Common myeloid progenitor, CD34-positive (primary cell): ENCODE measurements around the gene SHCBP1.

ENCODE experiments used
- CTCF ChIA-PET: fragments of 350-600 bp; sonication (Branson Sonifier 250); formaldehyde crosslinking; loops from one replicate; lab custom pipeline; 2021; ENCODE audit warnings: antibody characterized with exemption; lab: Charles Lee
- POLR2A ChIA-PET: fragments of 350-600 bp; sonication (Branson Sonifier 250); formaldehyde crosslinking; loops from one replicate; lab custom pipeline; 2021; ENCODE audit warnings: antibody characterized with exemption; lab: Charles Lee
- DNase-seq, 3 donors: peaks; one replicate each; pipeline versions ENCODE4 v3.0.0 to v3.0.0-alpha.2; 2013
- H3K27ac ChIP-seq, 2 experiments: 1 replicate in 1 of 2; 2 replicates in 1 of 2; pipeline ENCODE4 v1.7.0; 2013; ENCODE audit warnings: inconsistent platforms in 2 of 2, low read length in 2 of 2, mild to moderate bottlenecking in 2 of 2, low read depth in 1 of 2, moderate library complexity in 1 of 2; ENCODE audit not compliant: severe bottlenecking in 2 of 2, insufficient read depth in 1 of 2, poor library complexity in 1 of 2
- H3K27me3 ChIP-seq, 5 experiments: replicated peaks in 2 of 5; 1 replicate in 3 of 5; 2 replicates in 2 of 5; pipeline versions ENCODE4 v1.6.1 to v1.7.0; 2013; ENCODE audit warnings: low read length in 4 of 5, mild to moderate bottlenecking in 2 of 5, moderate library complexity in 2 of 5, inconsistent platforms in 1 of 5; ENCODE audit not compliant: insufficient read depth in 5 of 5, control insufficient read depth in 4 of 5
- H3K36me3 ChIP-seq, 4 experiments: 1 replicate in 2 of 4; 2 replicates in 2 of 4; pipeline versions ENCODE4 v1.6.1 to v1.7.0; 2013; ENCODE audit warnings: low read length in 3 of 4, control low read depth in 1 of 4, mild to moderate bottlenecking in 1 of 4; ENCODE audit not compliant: control insufficient read depth in 4 of 4, insufficient read depth in 4 of 4
- H3K4me1 ChIP-seq, 4 experiments: 1 replicate in 3 of 4; 2 replicates in 1 of 4; pipeline versions ENCODE4 v1.6.1 to v1.7.1; 2013; ENCODE audit warnings: low read length in 3 of 4, mild to moderate bottlenecking in 3 of 4, control low read depth in 1 of 4, inconsistent platforms in 1 of 4, moderate library complexity in 1 of 4; ENCODE audit not compliant: control insufficient read depth in 4 of 4, insufficient read depth in 4 of 4; ENCODE audit errors: control extremely low read depth in 1 of 4
- H3K4me3 ChIP-seq, 7 experiments: 1 replicate in 4 of 7; 2 replicates in 3 of 7; pipeline versions ENCODE4 v1.5.1 to v1.7.0; 2013; ENCODE audit warnings: mild to moderate bottlenecking in 7 of 7, low read length in 6 of 7, moderate library complexity in 6 of 7, inconsistent platforms in 2 of 7, low read depth in 2 of 7, control low read depth in 1 of 7; ENCODE audit not compliant: insufficient read depth in 4 of 7, control insufficient read depth in 1 of 7; ENCODE audit errors: extremely low read depth in 1 of 7
- H3K9me3 ChIP-seq, 5 experiments: 1 replicate in 4 of 5; 2 replicates in 1 of 5; pipeline versions ENCODE4 v1.6.1 to v1.7.1; 2013; ENCODE audit warnings: low read length in 4 of 5, mild to moderate bottlenecking in 2 of 5, inconsistent platforms in 1 of 5, low read depth in 1 of 5, moderate library complexity in 1 of 5; ENCODE audit not compliant: control insufficient read depth in 4 of 5, insufficient read depth in 2 of 5; ENCODE audit errors: control extremely low read depth in 1 of 5
- WGBS: methylation state at CpG from one replicate; pipeline ENCODE4 v1.1.5; 2013; ENCODE audit not compliant: insufficient coverage; 5-methylcytosine and 5-hydroxymethylcytosine counted together

The SHCBP1 gene

DNA sequence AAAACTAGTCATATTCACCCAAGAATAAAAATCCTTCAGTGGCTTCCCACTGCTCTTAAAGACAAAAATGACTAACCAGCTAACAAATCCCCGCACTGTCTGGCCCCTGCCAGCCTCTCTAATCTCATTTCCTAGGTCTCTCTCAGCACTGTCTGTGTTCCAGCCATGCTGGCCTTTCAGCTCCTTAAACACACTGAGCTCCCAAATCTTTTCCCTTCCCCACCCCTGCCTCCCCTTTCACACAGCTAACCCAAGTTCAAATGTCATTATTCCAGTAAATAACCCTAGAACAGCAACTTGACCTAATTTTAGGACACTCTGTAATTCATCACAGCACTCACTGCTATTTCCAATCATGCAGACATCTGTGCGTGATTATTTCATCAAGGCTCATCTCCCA, 7.8 kb downstream of the SHCBP1 start:
- POLR2A ChIA-PET = no interaction called here
- no peaks in the 10 kb centered on the region for H3K27me3 ChIP-seq
- H3K27ac ChIP-seq = peak overlapping the region in 1 of 2 experiments; percentile 6
- no peak overlapping the region for H3K4me3 ChIP-seq
- H3K36me3 ChIP-seq = peaks cover 11 to 70% (median 25%) of the 10 kb centered on the region in 4 experiments
- 96% methylated on average over 2 of the region's 2 CpGs for WGBS
- H3K4me1 ChIP-seq = no peaks in the 10 kb centered on the region
- CTCF ChIA-PET = interaction anchor here (1.4 kb wide), 1 partner anchor 8 kb away, joined by 3 read pairs; no protein-coding TSS in a partner anchor
- H3K9me3 ChIP-seq = no peaks in the 10 kb centered on the region
- no peak for DNase-seq

DNA sequence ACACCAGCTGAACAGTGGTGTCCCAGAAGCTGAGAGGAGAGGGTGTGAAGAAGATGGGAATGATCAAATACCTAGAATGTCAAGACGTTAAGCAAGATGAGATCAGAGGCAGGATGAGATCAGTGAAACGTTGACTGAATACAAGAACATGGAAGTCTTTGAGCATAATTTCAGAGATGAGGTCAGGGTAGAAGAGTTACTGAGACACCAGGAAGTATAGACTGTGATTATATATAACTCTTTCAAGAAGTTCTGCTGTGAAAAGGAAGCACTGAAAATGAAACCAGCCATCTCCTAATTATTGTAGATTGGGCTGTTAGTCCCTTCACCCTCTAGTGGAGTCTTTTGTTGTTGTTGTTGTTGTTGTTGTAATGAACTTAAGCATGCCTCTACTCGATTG, 9.1 kb downstream of the SHCBP1 start:
- H3K9me3 ChIP-seq = no peaks in the 10 kb centered on the region
- POLR2A ChIA-PET = no interaction called here
- DNase-seq = no peak
- H3K27ac ChIP-seq = no peak overlapping the region
- CTCF ChIA-PET = no interaction called here
- 90% methylated on average over 3 of the region's 3 CpGs for WGBS
- H3K27me3 ChIP-seq = no peaks in the 10 kb centered on the region
- H3K36me3 ChIP-seq = peaks cover 12 to 63% (median 23%) of the 10 kb centered on the region in 4 experiments
- H3K4me3 ChIP-seq = no peak overlapping the region
- no peaks in the 10 kb centered on the region for H3K4me1 ChIP-seq

GRCh38 chr16:46607529-46607928, 13.7 kb downstream of the SHCBP1 start:
- no peak overlapping the region for H3K4me3 ChIP-seq
- no peaks in the 10 kb centered on the region for H3K9me3 ChIP-seq
- no CpG with 5 or more reads among the region's 1 CpG for WGBS
- DNase-seq = peak; percentile 57 to 79 (median 78)
- H3K36me3 ChIP-seq = peaks cover 11 to 48% (median 19%) of the 10 kb centered on the region in 4 experiments
- no peak overlapping the region for H3K27ac ChIP-seq
- no peaks in the 10 kb centered on the region for H3K27me3 ChIP-seq
- ChIA-PET CTCF (interaction anchor here (0.7 to 10.7 kb wide), 8 partner anchors 10 to 57 kb away, joined by 3 to 141 read pairs (median 6); no protein-coding TSS in a partner anchor), POLR2A (no interaction called here)
- H3K4me1 ChIP-seq = no peaks in the 10 kb centered on the region

DNA sequence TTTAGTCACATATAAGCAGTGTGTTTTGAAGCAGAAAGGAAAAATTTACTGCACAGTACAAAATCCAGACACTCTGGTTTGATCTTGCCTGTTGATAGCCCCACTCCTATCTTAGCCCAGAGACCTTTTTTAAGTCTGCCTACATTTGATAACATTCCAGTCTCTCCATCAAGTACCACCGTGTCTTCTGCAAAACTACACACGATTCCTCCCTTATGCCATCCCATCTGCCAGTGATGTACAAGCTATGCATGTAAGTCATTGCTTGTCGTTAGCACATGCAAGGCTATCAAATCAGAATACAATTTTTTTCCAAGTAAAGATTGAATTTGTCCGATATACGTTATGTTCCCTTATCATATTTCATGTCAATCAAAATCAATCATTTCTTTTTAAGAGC, 14.9 kb downstream of the SHCBP1 start:
- H3K27me3 ChIP-seq = no peaks in the 10 kb centered on the region
- no peak overlapping the region for H3K4me3 ChIP-seq
- 89% methylated on average over 2 of the region's 5 CpGs for WGBS
- peaks cover 13 to 40% (median 21%) of the 10 kb centered on the region in 4 experiments for H3K36me3 ChIP-seq
- DNase-seq = no peak
- POLR2A ChIA-PET = no interaction called here
- no peaks in the 10 kb centered on the region for H3K4me1 ChIP-seq
- H3K27ac ChIP-seq = no peak overlapping the region
- no peaks in the 10 kb centered on the region for H3K9me3 ChIP-seq
- CTCF ChIA-PET = interaction anchor here (0.6 to 10.7 kb wide), 13 partner anchors 9 to 1304 kb away, joined by 3 to 141 read pairs (median 3); no protein-coding TSS in a partner anchor

GRCh38 chr16:46591257-46591656, 29.9 kb downstream of the SHCBP1 start:
- H3K27me3 ChIP-seq = no peaks in the 10 kb centered on the region
- peaks cover 3 to 11% (median 3%) of the 10 kb centered on the region in 5 experiments for H3K9me3 ChIP-seq
- WGBS = no CpG with 5 or more reads among the region's 1 CpG
- POLR2A ChIA-PET = no interaction called here
- no peak overlapping the region for H3K4me3 ChIP-seq
- CTCF ChIA-PET = no interaction called here
- no peak overlapping the region for H3K27ac ChIP-seq
- no peak for DNase-seq
- no peaks in the 10 kb centered on the region for H3K4me1 ChIP-seq
- H3K36me3 ChIP-seq = peaks cover 5 to 33% (median 15%) of the 10 kb centered on the region in 4 experiments

DNA sequence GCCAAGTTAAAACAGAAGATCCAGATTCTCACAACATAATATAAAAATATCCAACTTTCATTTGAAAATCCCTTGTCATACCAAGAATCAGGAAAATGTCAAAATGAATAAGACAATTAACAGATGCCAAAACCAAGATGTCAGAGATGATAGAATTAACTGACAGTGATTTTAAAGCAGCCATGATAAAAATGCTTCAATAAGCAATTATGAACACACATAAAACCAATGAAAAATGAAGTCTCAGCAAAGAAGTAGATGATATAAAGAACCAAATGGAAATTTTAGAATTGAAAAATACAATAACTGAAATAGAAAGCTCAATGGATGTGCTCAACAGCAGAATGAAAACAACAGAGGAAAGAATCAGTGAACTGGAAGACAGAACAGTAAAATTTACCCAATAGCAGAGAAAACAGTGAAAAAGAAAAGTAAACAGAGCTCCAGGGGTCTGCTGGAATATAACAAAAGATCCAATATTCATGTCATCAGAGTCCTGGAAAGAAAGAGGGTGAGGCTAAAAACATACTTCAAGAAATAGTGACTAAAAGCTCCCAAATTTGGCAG, 35.1 kb downstream of the SHCBP1 start:
- Histone ChIP-seq H3K4me1 (no peaks in the 10 kb centered on the region), H3K36me3 (peaks cover 12 to 55% (median 33%) of the 10 kb centered on the region in 4 experiments), H3K4me3 (no peak overlapping the region), H3K27ac (no peak overlapping the region), H3K27me3 (no peaks in the 10 kb centered on the region), H3K9me3 (peaks cover 2 to 16% (median 8%) of the 10 kb centered on the region in 5 experiments)
- no peak for DNase-seq
- CTCF ChIA-PET = interaction anchor here (0.8 to 1.8 kb wide), 3 partner anchors 8 to 34 kb away, joined by 3 to 4 read pairs (median 4); no protein-coding TSS in a partner anchor
- POLR2A ChIA-PET = no interaction called here

DNA sequence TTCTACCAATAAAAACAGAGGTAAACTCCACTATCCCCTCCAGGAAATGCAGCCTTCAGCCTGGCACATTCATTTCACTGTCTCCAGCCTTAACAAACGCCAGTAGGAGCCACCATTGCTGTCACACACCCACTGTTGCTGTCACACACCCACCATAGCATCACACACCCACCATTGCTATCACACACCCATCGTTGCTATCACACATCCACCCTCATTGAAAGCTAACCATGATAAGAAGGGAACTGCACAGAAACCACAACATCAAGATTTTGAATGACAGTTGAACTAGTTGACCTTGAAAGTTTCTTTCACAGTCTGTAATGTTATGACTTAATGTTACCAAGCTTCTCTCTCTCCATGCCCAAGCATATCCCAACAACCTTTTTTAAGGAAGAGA, 38.1 kb downstream of the SHCBP1 start:
- Histone ChIP-seq H3K4me1 (no peaks in the 10 kb centered on the region), H3K9me3 (peaks cover 2 to 16% (median 8%) of the 10 kb centered on the region in 5 experiments), H3K4me3 (no peak overlapping the region), H3K27me3 (no peaks in the 10 kb centered on the region), H3K36me3 (peaks cover 12 to 55% (median 34%) of the 10 kb centered on the region in 4 experiments), H3K27ac (no peak overlapping the region)
- DNase-seq = peak in 2 of 3 donors; percentile 15 to 51
- ChIA-PET CTCF (interaction anchor here (0.9 to 2.4 kb wide), 5 partner anchors 11 to 29 kb away, joined by 3 to 10 read pairs (median 5); no protein-coding TSS in a partner anchor), POLR2A (no interaction called here)
- 67% methylated on average over 1 of the region's 2 CpGs for WGBS
